ENCODE measurements around the gene SBK1.

DNA sequence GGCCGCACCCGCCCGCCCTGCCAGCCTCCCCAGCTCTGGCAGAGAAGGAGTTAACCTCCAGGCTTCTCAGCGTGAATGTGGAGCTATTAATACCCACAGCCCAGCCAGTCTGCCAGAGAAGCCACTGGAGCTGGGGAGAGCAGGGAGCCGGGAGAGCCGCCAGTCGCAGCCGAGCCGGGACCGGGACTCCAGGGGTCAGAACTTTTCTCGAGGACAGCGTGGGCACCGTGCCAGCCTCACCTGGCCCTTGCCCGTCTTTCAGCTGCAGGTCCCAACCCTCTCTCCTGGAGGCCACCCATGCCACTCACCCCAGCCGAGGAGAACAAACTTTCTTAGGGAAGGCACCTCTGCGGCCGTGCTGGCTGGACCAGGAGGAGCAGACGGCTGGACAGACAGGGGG, 33.8 kb upstream of the SBK1 start:
- TF ChIP-seq, protein P1, sequence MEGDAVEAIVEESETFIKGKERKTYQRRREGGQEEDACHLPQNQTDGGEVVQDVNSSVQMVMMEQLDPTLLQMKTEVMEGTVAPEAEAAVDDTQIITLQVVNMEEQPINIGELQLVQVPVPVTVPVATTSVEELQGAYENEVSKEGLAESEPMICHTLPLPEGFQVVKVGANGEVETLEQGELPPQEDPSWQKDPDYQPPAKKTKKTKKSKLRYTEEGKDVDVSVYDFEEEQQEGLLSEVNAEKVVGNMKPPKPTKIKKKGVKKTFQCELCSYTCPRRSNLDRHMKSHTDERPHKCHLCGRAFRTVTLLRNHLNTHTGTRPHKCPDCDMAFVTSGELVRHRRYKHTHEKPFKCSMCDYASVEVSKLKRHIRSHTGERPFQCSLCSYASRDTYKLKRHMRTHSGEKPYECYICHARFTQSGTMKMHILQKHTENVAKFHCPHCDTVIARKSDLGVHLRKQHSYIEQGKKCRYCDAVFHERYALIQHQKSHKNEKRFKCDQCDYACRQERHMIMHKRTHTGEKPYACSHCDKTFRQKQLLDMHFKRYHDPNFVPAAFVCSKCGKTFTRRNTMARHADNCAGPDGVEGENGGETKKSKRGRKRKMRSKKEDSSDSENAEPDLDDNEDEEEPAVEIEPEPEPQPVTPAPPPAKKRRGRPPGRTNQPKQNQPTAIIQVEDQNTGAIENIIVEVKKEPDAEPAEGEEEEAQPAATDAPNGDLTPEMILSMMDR (IDR thresholded peaks at IDR 0.05) = no peak
- TF ChIP-seq KDM5A (IDR thresholded peaks at IDR 0.05) (no peak), EHMT2 (IDR thresholded peaks at IDR 0.05; ENCODE audit: low read depth) (no peak)
